ENCODE results near the gene SFR1.
A peak's percentile ranks its signal among the peaks of the same experiment; 100 is the strongest.

Gene SFR1, protein sequence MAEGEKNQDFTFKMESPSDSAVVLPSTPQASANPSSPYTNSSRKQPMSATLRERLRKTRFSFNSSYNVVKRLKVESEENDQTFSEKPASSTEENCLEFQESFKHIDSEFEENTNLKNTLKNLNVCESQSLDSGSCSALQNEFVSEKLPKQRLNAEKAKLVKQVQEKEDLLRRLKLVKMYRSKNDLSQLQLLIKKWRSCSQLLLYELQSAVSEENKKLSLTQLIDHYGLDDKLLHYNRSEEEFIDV

DNA sequence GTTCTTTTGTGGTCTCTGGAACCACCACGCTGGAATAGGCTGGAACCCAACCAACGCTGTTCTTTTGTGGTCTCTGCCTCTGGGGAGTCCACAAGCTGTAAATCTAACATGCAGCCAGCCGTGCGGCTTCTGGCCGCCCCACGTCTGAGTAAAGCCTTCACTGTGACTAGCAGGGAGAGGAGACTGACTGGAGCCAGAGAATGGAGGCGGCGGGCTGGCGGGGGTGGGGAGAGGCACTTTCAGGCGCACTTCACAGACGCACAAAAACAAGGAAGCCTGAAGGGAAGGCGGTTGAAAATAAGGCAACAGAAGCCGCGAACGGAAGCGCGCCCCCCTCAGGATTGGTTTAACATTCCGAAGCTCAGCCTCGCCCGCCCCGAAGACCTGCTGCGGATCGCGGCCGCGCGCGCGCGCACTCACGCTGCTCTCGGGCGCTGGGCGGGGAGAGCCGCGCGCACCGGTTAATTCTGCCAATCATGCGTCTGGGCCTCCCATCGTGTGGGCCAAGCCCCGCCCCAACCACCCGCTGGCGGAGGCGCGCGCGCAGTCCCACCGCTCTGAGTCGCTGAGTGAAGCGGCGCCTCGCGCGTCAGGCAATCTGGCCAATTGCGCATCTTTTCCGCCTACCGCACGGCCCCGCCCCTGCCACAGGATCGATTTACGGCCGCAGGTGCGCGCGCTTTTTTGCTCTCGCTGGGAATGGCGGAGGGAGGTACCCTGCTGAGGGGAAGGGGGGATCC is at the start of gene SFR1:
Gene SFR1 (plus strand): TSS at position 687 of the 740 bp plus-strand sequence. CDS start 13 bp downstream, at position 700.
- H3K4me3 ChIP-seq (ENCODE audit: low read depth, low read length), result peak within 1 kb of the TSS; percentile 93
- TF ChIP-seq, protein P1, sequence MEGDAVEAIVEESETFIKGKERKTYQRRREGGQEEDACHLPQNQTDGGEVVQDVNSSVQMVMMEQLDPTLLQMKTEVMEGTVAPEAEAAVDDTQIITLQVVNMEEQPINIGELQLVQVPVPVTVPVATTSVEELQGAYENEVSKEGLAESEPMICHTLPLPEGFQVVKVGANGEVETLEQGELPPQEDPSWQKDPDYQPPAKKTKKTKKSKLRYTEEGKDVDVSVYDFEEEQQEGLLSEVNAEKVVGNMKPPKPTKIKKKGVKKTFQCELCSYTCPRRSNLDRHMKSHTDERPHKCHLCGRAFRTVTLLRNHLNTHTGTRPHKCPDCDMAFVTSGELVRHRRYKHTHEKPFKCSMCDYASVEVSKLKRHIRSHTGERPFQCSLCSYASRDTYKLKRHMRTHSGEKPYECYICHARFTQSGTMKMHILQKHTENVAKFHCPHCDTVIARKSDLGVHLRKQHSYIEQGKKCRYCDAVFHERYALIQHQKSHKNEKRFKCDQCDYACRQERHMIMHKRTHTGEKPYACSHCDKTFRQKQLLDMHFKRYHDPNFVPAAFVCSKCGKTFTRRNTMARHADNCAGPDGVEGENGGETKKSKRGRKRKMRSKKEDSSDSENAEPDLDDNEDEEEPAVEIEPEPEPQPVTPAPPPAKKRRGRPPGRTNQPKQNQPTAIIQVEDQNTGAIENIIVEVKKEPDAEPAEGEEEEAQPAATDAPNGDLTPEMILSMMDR (IDR thresholded peaks at IDR 0.05; ENCODE audit: low read depth, low read length), result peak; percentile 51
- peak; percentile 99 for DNase-seq (ENCODE audit: low read depth, low spot score)
- in situ Hi-C loops (cut with HindIII; ENCODE audit: low sequenced_read_pairs), result no loop called here

DNA sequence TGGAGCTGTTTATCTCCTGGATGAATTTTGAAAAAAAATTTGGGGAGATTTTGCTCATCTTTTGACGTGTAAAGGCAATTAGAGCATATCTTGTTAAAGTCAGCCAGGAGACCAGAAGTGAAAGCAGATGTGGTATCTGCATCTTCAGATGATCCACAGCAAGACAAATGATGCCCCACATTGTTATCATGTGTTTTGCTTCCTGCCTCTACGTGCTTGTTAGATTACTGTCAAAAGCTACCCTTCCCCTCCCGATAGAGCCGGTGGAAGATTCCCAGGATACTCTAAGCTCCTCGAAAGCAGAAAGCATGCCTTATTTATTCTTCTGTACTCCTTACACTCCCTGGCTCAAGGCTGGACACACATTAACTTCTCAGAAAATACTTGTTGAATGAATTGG is 49.2 kb upstream of the SFR1 start:
- TF ChIP-seq, protein P1 (IDR thresholded peaks at IDR 0.05; ENCODE audit: low read depth, low read length), result no peak
- H3K4me3 ChIP-seq (ENCODE audit: low read depth, low read length), result no peak overlapping the region
- in situ Hi-C loops (cut with HindIII; ENCODE audit: low sequenced_read_pairs), result no loop called here
- no peak for DNase-seq (ENCODE audit: low read depth, low spot score)

DNA sequence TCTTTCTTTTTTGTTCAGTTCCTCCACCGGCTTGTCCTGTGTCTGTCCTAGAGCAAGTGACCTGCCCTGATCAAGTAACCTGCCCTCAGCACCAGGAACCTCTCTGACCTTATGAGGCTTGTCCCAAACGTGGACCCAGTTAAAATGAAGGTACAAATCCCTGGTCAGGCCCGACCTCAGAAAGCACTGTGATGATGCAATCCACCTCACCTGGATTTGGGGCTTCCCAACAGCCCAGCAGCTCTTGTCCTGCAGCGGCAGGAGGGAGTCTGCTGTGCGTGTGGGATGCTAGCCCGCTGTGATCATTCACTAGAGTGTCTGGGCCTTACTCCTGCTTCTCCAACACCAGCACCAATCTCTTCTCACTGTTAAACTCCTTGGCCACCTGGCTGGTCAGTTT is 47.5 kb upstream of the SFR1 start:
- DNase-seq (ENCODE audit: low read depth, low spot score), result no peak
- in situ Hi-C loops (cut with HindIII; ENCODE audit: low sequenced_read_pairs), result no loop called here
- no peak overlapping the region for H3K4me3 ChIP-seq (ENCODE audit: low read depth, low read length)
- TF ChIP-seq, protein P1 (IDR thresholded peaks at IDR 0.05; ENCODE audit: low read depth, low read length), result no peak

DNA sequence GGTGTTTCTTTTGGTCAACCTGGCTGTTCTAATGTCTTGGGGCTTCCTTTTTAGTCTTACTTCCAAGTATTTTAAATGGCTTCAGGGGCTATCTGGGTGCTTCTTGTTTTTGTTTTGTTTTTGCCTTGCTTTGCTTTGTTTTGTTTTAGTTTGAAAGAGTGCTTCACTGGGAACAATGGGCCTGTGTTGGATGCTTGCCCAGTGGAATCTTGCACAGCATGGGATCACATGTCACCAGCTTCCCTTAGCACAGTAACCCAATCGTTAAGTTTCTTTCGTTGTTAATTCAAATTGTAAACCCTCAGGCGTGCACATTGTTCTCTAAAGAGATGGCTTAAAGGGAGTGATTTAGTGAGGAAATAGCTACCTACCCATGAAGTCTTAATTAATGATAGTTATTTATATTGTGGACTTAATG is 45.2 kb upstream of the SFR1 start:
- DNase-seq (ENCODE audit: low read depth, low spot score), result peak; percentile 62
- TF ChIP-seq, protein P1 (IDR thresholded peaks at IDR 0.05; ENCODE audit: low read depth, low read length), result no peak
- H3K4me3 ChIP-seq (ENCODE audit: low read depth, low read length), result no peak overlapping the region
- in situ Hi-C loops (cut with HindIII; ENCODE audit: low sequenced_read_pairs), result no loop called here

DNA sequence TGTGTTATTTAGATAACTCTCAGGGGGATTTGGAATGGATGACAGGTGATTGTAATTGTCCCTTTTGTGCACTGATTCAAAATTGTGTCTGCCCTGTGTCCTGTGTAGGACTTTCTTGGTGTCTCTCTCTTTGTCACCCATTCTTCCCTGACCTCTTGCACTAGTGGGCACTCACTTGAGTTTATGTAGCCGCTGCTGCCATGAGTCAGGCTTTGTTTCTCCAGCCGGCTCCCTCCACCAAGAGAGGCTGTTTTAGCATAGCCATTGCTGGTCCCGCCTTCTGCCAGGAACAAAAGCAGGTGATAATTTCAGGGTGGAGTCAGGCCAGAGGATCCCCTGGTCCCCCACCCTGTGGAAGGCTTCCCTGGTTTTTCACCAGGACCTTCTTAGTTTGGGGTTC is 44.7 kb upstream of the SFR1 start:
- TF ChIP-seq, protein P1 (IDR thresholded peaks at IDR 0.05; ENCODE audit: low read depth, low read length), result no peak
- no peak for DNase-seq (ENCODE audit: low read depth, low spot score)
- in situ Hi-C loops (cut with HindIII; ENCODE audit: low sequenced_read_pairs), result no loop called here
- no peak overlapping the region for H3K4me3 ChIP-seq (ENCODE audit: low read depth, low read length)

DNA sequence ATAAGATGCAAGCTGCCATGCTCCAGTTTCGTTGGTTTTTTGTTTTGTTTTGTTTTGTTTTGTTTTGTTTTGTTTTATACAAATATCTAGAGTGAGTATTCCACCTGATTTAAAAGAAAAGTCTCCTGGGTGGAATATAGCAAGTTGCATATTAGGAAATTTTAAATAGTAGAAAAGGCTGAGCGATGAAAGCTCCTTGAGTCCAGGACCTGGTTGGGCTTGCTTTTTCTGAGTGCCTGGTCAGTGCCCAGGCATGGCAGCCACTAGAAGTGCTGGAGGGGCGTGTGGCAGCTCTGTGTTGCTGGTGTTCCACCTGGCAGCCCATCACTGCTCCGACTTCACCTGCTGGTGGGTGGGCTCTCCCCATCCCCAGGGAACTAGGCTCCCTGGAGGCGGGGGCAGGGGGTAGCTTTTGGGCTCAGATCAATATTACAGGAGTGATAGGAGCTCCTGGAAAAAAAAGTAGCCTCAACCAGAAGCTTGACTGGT is 44.3 kb upstream of the SFR1 start:
- in situ Hi-C loops (cut with HindIII; ENCODE audit: low sequenced_read_pairs), result no loop called here
- TF ChIP-seq, protein P1 (IDR thresholded peaks at IDR 0.05; ENCODE audit: low read depth, low read length), result no peak
- no peak for DNase-seq (ENCODE audit: low read depth, low spot score)
- H3K4me3 ChIP-seq (ENCODE audit: low read depth, low read length), result no peak overlapping the region
